ENCODE data around the gene RAI1. TPM values are rescaled to one million over a fixed set of nuclear protein-coding genes. Genes with fewer than 3 reads are reported as not detected.

The RAI1 gene
- total and polyA plus RNA-seq, 2 donors = 4.3 to 10.9 TPM

GRCh38 chr17:17792037-17792550 lies 110.8 kb downstream of the RAI1 start:
- H3K27me3 ChIP-seq (ENCODE audit: control insufficient read depth in 2 of 2, insufficient read depth in 1 of 2, low read length in 1 of 2) = no peaks in the 10 kb centered on the region
- H3K27ac ChIP-seq (ENCODE audit: low read depth in 1 of 2, low read length in 1 of 2) = peak overlapping the region in 1 of 2 donors; percentile 32
- H3K9me3 ChIP-seq (ENCODE audit: control insufficient read depth in 2 of 2, insufficient read depth in 1 of 2, low read length in 1 of 2) = peaks cover 0 to 1% of the 10 kb centered on the region in 2 donors
- WGBS = 77% methylated on average over 18 of the region's 18 CpGs
- no peak overlapping the region for H3K4me3 ChIP-seq (ENCODE audit: low read length in 2 of 2)
- H3K36me3 ChIP-seq (ENCODE audit: control insufficient read depth in 2 of 2, insufficient read depth in 2 of 2, low read length in 1 of 2) = peaks cover 39 to 46% of the 10 kb centered on the region in 2 donors
- peaks cover 10 to 26% of the 10 kb centered on the region in 2 donors for H3K4me1 ChIP-seq (ENCODE audit: control insufficient read depth in 2 of 2, insufficient read depth in 2 of 2, low read length in 2 of 2)
- peak in 1 of 9 donors; percentile 31 for DNase-seq (ENCODE audit: low read depth in 6 of 9, low spot score in 9 of 9)

- H3K4me1 ChIP-seq (ENCODE audit: control insufficient read depth in 2 of 2, insufficient read depth in 2 of 2, low read length in 2 of 2) = peaks cover 10 to 26% of the 10 kb centered on the region in 2 donors
- no peaks in the 10 kb centered on the region for H3K27me3 ChIP-seq (ENCODE audit: control insufficient read depth in 2 of 2, insufficient read depth in 1 of 2, low read length in 1 of 2)
- H3K36me3 ChIP-seq (ENCODE audit: control insufficient read depth in 2 of 2, insufficient read depth in 2 of 2, low read length in 1 of 2) = peaks cover 46 to 49% of the 10 kb centered on the region in 2 donors
- 17% methylated on average over 38 of the region's 38 CpGs for WGBS
- H3K9me3 ChIP-seq (ENCODE audit: control insufficient read depth in 2 of 2, insufficient read depth in 1 of 2, low read length in 1 of 2) = peaks cover 0 to 1% of the 10 kb centered on the region in 2 donors
- peak overlapping the region in 1 of 2 donors; percentile 2 for H3K4me3 ChIP-seq (ENCODE audit: low read length in 2 of 2)
- peak overlapping the region; percentile 36 to 42 for H3K27ac ChIP-seq (ENCODE audit: low read depth in 1 of 2, low read length in 1 of 2)
- DNase-seq (ENCODE audit: low read depth in 6 of 9, low spot score in 9 of 9) = peak in 7 of 9 donors; percentile 48 to 86 (median 62)
Measured at GRCh38 chr17:17792551-17793377, 111.5 kb downstream of the RAI1 start.

DNA sequence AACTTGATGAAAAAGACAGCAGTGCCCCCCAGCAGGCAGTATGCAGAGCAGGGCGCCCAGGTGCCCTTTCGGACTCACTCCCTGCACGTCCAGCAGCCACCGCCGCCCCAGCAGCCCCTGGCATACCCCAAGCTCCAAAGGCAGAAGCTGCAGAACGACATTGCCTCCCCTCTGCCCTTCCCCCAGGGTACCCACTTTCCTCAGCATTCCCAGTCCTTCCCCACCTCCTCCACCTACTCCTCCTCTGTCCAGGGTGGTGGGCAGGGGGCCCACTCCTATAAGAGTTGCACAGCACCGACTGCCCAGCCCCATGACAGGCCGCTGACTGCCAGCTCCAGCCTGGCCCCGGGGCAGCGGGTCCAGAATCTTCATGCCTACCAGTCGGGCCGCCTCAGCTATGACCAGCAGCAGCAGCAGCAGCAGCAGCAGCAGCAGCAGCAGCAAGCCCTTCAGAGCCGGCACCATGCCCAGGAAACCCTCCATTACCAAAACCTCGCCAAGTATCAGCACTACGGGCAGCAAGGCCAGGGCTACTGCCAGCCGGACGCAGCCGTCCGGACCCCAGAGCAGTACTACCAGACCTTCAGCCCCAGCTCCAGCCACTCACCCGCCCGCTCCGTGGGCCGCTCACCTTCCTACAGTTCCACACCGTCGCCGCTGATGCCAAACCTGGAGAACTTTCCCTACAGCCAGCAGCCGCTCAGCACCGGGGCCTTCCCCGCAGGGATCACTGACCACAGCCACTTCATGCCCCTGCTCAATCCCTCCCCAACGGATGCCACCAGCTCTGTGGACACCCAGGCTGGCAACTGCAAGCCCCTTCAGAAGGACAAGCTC lies 112.3 kb downstream of the RAI1 start:
- peaks cover 53 to 55% of the 10 kb centered on the region in 2 donors for H3K36me3 ChIP-seq (ENCODE audit: control insufficient read depth in 2 of 2, insufficient read depth in 2 of 2, low read length in 1 of 2)
- H3K9me3 ChIP-seq (ENCODE audit: control insufficient read depth in 2 of 2, insufficient read depth in 1 of 2, low read length in 1 of 2) = peaks cover 0 to 1% of the 10 kb centered on the region in 2 donors
- H3K27me3 ChIP-seq (ENCODE audit: control insufficient read depth in 2 of 2, insufficient read depth in 1 of 2, low read length in 1 of 2) = no peaks in the 10 kb centered on the region
- H3K4me1 ChIP-seq (ENCODE audit: control insufficient read depth in 2 of 2, insufficient read depth in 2 of 2, low read length in 2 of 2) = peaks cover 10 to 26% of the 10 kb centered on the region in 2 donors
- H3K4me3 ChIP-seq (ENCODE audit: low read length in 2 of 2) = no peak overlapping the region
- H3K27ac ChIP-seq (ENCODE audit: low read depth in 1 of 2, low read length in 1 of 2) = no peak overlapping the region
- 98% methylated on average over 30 of the region's 30 CpGs for WGBS
- DNase-seq (ENCODE audit: low read depth in 6 of 9, low spot score in 9 of 9) = no peak

GRCh38 chr17:17794382-17794781 lies 113.1 kb downstream of the RAI1 start:
- DNase-seq (ENCODE audit: low read depth in 6 of 9, low spot score in 9 of 9) = no peak
- Histone ChIP-seq H3K9me3 (ENCODE audit: control insufficient read depth in 2 of 2, insufficient read depth in 1 of 2, low read length in 1 of 2) (peaks cover 0 to 1% of the 10 kb centered on the region in 2 donors), H3K4me3 (ENCODE audit: low read length in 2 of 2) (no peak overlapping the region), H3K27me3 (ENCODE audit: control insufficient read depth in 2 of 2, insufficient read depth in 1 of 2, low read length in 1 of 2) (no peaks in the 10 kb centered on the region), H3K36me3 (ENCODE audit: control insufficient read depth in 2 of 2, insufficient read depth in 2 of 2, low read length in 1 of 2) (peaks cover 53 to 57% of the 10 kb centered on the region in 2 donors), H3K27ac (ENCODE audit: low read depth in 1 of 2, low read length in 1 of 2) (no peak overlapping the region), H3K4me1 (ENCODE audit: control insufficient read depth in 2 of 2, insufficient read depth in 2 of 2, low read length in 2 of 2) (peaks cover 10 to 26% of the 10 kb centered on the region in 2 donors)
- WGBS = 98% methylated on average over 31 of the region's 31 CpGs

GRCh38 chr17:17795296-17795695 lies 114.0 kb downstream of the RAI1 start:
- H3K4me1 ChIP-seq (ENCODE audit: control insufficient read depth in 2 of 2, insufficient read depth in 2 of 2, low read length in 2 of 2) = peaks cover 10 to 26% of the 10 kb centered on the region in 2 donors
- H3K27ac ChIP-seq (ENCODE audit: low read depth in 1 of 2, low read length in 1 of 2) = no peak overlapping the region
- H3K27me3 ChIP-seq (ENCODE audit: control insufficient read depth in 2 of 2, insufficient read depth in 1 of 2, low read length in 1 of 2) = no peaks in the 10 kb centered on the region
- 97% methylated on average over 12 of the region's 12 CpGs for WGBS
- H3K9me3 ChIP-seq (ENCODE audit: control insufficient read depth in 2 of 2, insufficient read depth in 1 of 2, low read length in 1 of 2) = peaks cover 0 to 1% of the 10 kb centered on the region in 2 donors
- no peak overlapping the region for H3K4me3 ChIP-seq (ENCODE audit: low read length in 2 of 2)
- DNase-seq (ENCODE audit: low read depth in 6 of 9, low spot score in 9 of 9) = no peak
- H3K36me3 ChIP-seq (ENCODE audit: control insufficient read depth in 2 of 2, insufficient read depth in 2 of 2, low read length in 1 of 2) = peaks cover 53 to 58% of the 10 kb centered on the region in 2 donors

- 97% methylated on average over 40 of the region's 40 CpGs for WGBS
- H3K27ac ChIP-seq (ENCODE audit: low read depth in 1 of 2, low read length in 1 of 2) = no peak overlapping the region
Measured at GRCh38 chr17:17795946-17796786, 114.9 kb downstream of the RAI1 start.

GRCh38 chr17:17796787-17797061 lies 115.5 kb downstream of the RAI1 start:
- WGBS = 95% methylated on average over 13 of the region's 13 CpGs
- no peak overlapping the region for H3K27ac ChIP-seq (ENCODE audit: low read depth in 1 of 2, low read length in 1 of 2)

More at GRCh38 chr17:17795946-17796786, 114.9 kb downstream of the RAI1 start:
- Histone ChIP-seq H3K36me3 (ENCODE audit: control insufficient read depth in 2 of 2, insufficient read depth in 2 of 2, low read length in 1 of 2) (peaks cover 53 to 63% of the 10 kb centered on the region in 2 donors), H3K9me3 (ENCODE audit: control insufficient read depth in 2 of 2, insufficient read depth in 1 of 2, low read length in 1 of 2) (peaks cover 0 to 1% of the 10 kb centered on the region in 2 donors), H3K27me3 (ENCODE audit: control insufficient read depth in 2 of 2, insufficient read depth in 1 of 2, low read length in 1 of 2) (no peaks in the 10 kb centered on the region), H3K4me3 (ENCODE audit: low read length in 2 of 2) (no peak overlapping the region), H3K4me1 (ENCODE audit: control insufficient read depth in 2 of 2, insufficient read depth in 2 of 2, low read length in 2 of 2) (peaks cover 10 to 25% of the 10 kb centered on the region in 2 donors)
- no peak for DNase-seq (ENCODE audit: low read depth in 6 of 9, low spot score in 9 of 9)

GRCh38 chr17:17797119-17797809 lies 116.0 kb downstream of the RAI1 start:
- H3K36me3 ChIP-seq (ENCODE audit: control insufficient read depth in 2 of 2, insufficient read depth in 2 of 2, low read length in 1 of 2) = peaks cover 55 to 66% of the 10 kb centered on the region in 2 donors
- H3K27me3 ChIP-seq (ENCODE audit: control insufficient read depth in 2 of 2, insufficient read depth in 1 of 2, low read length in 1 of 2) = no peaks in the 10 kb centered on the region
- H3K4me1 ChIP-seq (ENCODE audit: control insufficient read depth in 2 of 2, insufficient read depth in 2 of 2, low read length in 2 of 2) = peaks cover 9 to 14% of the 10 kb centered on the region in 2 donors
- H3K9me3 ChIP-seq (ENCODE audit: control insufficient read depth in 2 of 2, insufficient read depth in 1 of 2, low read length in 1 of 2) = peaks cover 0 to 1% of the 10 kb centered on the region in 2 donors
- no peak overlapping the region for H3K4me3 ChIP-seq (ENCODE audit: low read length in 2 of 2)
- no peak overlapping the region for H3K27ac ChIP-seq (ENCODE audit: low read depth in 1 of 2, low read length in 1 of 2)
- WGBS = 98% methylated on average over 30 of the region's 30 CpGs
- DNase-seq (ENCODE audit: low read depth in 6 of 9, low spot score in 9 of 9) = no peak

More at GRCh38 chr17:17796787-17797061, 115.5 kb downstream of the RAI1 start:
- DNase-seq (ENCODE audit: low read depth in 6 of 9, low spot score in 9 of 9) = no peak
- Histone ChIP-seq H3K4me3 (ENCODE audit: low read length in 2 of 2) (no peak overlapping the region), H3K9me3 (ENCODE audit: control insufficient read depth in 2 of 2, insufficient read depth in 1 of 2, low read length in 1 of 2) (peaks cover 0 to 1% of the 10 kb centered on the region in 2 donors), H3K4me1 (ENCODE audit: control insufficient read depth in 2 of 2, insufficient read depth in 2 of 2, low read length in 2 of 2) (peaks cover 10 to 20% of the 10 kb centered on the region in 2 donors), H3K27me3 (ENCODE audit: control insufficient read depth in 2 of 2, insufficient read depth in 1 of 2, low read length in 1 of 2) (no peaks in the 10 kb centered on the region), H3K36me3 (ENCODE audit: control insufficient read depth in 2 of 2, insufficient read depth in 2 of 2, low read length in 1 of 2) (peaks cover 53 to 63% of the 10 kb centered on the region in 2 donors)
